ENCODE measurements around the gene ZBTB2.
"Not testable (repeated sequence)": the region's sequence is repeated elsewhere in the genome, so short reads cannot be mapped to it uniquely, and the experiment has no call there.

Gene ZBTB2

DNA sequence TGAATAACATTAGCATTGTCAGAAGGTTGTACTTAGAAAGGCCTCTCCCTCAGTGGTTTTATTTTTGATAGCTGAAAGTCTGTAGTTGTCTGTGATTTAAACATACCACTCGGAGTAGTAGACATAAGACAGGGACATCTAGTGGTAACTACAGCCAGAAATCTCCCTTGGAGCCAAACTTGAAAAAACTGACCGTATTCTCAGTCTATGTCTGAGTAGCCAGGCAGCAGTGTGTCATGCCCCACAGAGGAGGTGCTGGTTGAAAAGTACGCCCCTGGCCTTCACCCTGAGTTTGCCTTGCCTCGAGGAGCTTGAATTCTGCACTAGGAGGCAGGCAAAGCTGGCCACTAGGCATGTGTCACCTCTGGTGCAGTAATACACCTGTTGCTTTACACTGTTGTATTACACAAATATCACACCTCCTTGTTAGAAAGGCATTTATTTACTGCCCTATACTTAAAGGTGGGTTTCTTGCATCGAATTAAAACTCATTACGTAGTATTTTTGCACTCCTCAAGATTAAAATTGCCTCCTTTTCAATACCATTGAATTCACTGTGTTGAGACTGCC, 20.8 kb downstream of the ZBTB2 start:
- DNase-seq, result no peak

DNA sequence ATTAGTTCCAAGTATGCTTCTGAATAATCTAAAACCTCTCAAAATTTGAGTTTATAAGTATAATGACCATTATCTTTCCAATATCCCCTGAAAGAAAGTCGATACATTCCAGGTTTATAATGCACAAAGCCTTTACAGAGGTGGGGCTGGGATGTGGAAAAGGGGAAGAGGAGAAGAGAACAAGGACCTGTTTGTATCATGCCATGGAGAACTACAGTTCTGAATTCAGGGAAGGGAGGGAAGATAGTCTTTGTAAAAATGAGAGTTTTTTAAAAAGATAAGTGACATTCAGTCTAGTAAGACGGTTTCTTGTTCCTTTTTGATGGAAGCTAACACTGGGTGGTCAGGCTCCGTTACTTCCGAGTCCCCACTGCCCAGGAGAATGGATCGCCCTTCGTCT, 26.1 kb downstream of the ZBTB2 start:
- DNase-seq, result no peak

DNA sequence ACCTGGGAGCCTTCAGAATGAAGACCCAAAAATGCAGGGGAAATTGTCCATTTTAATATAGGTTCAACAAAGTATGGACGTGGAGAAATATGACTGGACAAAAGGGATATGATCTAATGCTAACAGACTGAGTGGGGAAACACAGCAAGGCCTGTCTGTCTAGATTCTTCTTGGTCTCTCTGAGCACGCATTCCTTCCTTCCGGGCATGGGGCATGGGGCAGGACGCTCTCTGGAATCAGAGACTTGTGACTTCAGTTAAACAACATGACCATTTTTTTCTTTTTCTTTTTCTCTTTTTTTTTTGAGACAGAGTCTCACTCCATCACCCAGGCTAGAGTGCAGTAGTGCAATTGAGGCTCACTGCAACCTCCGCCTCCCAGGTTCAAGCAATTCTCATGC, 31.9 kb downstream of the ZBTB2 start:
- no peak for DNase-seq

DNA sequence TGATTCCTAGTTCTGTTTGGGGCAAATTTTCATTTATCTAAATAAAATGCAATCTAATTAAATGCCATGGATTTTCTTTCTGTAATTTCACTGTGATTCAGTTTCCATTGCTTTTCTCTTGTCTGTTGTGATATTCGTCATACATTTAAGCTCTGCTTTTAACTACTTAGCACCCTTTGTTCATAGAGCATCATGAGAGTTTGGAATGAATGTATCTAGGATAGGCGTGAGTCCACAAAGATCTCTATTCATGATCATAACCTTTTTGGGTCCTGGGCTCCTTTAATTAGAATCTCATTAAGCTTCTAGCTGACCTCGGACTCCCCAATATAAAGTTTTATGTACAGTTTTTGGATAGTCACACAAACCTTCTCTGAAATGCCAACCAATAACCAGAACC, 32.9 kb downstream of the ZBTB2 start:
- DNase-seq, result no peak

DNA sequence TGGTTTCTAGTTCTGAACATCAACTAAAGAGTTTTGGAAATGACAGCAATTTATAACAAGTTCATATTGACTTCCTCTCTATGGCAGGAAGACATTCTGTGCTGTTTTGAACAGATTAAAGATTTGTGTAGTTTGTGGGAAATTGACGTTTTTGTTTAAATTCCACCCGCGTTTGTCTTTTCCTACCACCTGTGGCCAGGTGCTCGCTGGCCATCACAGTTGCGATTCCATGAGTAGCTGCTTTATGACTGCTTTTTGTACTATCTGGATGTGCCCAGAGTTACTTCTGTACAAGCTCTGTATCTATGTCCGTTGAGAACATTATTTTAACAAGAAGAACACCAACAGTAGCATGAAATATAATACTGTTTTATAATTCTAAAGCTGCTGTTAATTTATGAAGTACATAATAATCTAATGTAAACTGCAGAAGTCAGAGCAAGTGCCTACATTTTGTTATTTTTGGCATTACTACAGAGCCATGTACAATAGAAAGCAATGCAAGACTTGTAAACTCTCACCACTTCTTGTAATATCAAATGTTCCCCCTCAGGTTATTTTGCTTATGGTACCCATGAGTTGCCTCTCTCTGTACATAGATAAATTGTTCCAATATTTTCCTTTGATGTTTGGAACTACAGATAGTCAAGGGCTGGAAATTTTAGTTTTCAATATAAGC, 33.5 kb downstream of the ZBTB2 start:
- no peak for DNase-seq

DNA sequence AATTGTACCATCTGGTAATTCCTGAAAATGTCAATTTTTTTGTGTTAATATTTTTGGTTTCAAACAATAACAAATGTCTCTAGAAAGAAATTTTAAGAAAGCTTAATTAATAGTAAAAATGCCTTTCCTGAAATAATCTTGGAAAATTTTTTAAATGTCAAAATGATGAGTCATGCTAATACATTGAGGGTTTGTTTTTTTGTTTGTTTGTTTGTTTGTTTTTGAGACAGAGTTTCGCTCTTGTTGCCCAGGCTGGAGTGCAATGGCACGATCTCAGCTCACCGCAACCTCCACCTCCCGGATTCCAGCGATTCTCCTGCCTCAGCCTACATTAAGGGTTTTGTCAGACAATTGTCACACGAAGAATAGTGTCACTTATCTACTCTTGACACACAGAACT, 34.4 kb downstream of the ZBTB2 start:
- DNase-seq, result not testable (repeated sequence)

DNA sequence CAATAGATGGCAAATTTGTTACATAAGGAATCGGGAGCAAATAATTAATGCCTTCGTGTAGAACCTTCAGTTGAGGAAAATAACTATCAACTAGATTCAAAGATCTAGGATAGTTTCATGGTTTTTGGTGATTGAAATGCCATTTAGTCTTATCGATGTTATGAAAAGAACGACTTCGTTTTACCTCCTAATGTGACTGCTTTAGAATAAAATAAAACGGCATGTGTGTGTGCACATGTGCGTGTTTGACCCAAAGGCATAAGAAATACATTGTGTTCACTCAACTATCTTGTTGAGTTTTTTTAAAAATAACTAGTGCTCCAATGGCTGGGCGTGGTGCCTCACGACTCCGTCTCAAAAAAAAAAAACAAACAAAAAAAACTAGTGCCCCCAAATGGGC, 37.6 kb downstream of the ZBTB2 start:
- no peak for DNase-seq

DNA sequence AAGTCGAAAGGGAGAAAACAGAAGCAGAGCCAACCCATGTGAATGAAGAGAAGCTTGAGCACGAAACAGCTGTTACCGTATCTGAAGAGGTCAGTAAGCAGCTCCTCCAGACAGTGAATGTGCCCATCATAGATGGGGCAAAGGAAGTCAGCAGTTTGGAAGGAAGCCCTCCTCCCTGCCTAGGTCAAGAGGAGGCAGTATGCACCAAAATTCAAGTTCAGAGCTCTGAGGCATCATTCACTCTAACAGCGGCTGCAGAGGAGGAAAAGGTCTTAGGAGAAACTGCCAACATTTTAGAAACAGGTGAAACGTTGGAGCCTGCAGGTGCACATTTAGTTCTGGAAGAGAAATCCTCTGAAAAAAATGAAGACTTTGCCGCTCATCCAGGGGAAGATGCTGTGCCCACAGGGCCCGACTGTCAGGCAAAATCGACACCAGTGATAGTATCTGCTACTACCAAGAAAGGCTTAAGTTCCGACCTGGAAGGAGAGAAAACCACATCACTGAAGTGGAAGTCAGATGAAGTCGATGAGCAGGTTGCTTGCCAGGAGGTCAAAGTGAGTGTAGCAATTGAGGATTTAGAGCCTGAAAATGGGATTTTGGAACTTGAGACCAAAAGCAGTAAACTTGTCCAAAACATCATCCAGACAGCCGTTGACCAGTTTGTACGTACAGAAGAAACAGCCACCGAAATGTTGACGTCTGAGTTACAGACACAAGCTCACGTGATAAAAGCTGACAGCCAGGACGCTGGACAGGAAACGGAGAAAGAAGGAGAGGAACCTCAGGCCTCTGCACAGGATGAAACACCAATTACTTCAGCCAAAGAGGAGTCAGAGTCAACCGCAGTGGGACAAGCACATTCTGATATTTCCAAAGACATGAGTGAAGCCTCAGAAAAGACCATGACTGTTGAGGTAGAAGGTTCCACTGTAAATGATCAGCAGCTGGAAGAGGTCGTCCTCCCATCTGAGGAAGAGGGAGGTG, 38.7 kb downstream of the ZBTB2 start:
- DNase-seq, result no peak

DNA sequence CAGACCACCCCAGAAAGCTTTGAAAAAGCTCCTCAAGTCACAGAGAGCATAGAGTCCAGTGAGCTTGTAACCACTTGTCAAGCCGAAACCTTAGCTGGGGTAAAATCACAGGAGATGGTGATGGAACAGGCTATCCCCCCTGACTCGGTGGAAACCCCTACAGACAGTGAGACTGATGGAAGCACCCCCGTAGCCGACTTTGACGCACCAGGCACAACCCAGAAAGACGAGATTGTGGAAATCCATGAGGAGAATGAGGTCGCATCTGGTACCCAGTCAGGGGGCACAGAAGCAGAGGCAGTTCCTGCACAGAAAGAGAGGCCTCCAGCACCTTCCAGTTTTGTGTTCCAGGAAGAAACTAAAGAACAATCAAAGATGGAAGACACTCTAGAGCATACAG, 39.6 kb downstream of the ZBTB2 start:
- DNase-seq, result no peak

DNA sequence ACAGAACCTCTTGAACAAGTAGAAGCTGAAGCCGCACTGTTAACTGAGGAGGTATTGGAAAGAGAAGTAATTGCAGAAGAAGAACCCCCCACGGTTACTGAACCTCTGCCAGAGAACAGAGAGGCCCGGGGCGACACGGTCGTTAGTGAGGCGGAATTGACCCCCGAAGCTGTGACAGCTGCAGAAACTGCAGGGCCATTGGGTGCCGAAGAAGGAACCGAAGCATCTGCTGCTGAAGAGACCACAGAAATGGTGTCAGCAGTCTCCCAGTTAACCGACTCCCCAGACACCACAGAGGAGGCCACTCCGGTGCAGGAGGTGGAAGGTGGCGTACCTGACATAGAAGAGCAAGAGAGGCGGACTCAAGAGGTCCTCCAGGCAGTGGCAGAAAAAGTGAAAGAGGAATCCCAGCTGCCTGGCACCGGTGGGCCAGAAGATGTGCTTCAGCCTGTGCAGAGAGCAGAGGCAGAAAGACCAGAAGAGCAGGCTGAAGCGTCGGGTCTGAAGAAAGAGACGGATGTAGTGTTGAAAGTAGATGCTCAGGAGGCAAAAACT, 40.1 kb downstream of the ZBTB2 start:
- DNase-seq, result no peak

DNA sequence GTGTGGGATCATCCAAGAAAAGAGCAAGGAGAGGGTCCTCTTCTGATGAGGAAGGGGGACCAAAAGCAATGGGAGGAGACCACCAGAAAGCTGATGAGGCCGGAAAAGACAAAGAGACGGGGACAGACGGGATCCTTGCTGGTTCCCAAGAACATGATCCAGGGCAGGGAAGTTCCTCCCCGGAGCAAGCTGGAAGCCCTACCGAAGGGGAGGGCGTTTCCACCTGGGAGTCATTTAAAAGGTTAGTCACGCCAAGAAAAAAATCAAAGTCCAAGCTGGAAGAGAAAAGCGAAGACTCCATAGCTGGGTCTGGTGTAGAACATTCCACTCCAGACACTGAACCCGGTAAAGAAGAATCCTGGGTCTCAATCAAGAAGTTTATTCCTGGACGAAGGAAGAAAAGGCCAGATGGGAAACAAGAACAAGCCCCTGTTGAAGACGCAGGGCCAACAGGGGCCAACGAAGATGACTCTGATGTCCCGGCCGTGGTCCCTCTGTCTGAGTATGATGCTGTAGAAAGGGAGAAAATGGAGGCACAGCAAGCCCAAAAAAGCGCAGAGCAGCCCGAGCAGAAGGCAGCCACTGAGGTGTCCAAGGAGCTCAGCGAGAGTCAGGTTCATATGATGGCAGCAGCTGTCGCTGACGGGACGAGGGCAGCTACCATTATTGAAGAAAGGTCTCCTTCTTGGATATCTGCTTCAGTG, 40.8 kb downstream of the ZBTB2 start:
- no peak for DNase-seq

DNA sequence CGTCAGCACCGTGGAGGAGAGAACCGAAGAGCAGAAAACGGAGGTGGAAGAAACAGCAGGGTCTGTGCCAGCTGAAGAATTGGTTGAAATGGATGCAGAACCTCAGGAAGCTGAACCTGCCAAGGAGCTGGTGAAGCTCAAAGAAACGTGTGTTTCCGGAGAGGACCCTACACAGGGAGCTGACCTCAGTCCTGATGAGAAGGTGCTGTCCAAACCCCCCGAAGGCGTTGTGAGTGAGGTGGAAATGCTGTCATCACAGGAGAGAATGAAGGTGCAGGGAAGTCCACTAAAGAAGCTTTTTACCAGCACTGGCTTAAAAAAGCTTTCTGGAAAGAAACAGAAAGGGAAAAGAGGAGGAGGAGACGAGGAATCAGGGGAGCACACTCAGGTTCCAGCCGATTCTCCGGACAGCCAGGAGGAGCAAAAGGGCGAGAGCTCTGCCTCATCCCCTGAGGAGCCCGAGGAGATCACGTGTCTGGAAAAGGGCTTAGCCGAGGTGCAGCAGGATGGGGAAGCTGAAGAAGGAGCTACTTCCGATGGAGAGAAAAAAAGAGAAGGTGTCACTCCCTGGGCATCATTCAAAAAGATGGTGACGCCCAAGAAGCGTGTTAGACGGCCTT, 41.6 kb downstream of the ZBTB2 start:
- DNase-seq, result no peak

DNA sequence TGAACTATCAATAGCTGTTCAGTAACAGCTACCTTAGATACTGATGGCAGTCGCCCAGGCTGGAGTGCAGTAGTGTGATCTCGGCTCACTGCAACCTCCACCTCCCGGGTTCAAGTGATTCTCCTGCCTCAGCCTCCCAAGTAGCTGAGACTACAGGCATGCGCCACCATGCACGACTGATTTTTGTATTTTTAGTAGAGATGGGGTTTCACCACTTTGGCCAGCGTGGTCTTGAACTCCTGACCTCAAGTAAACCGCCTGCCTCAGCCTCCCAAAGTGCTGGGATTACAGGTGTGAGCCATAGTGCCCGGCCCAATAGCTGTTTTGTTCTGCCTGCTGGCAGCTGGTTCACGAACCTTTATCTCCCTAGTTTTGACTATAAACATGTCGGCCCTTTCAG, 48.6 kb downstream of the ZBTB2 start:
- not testable (repeated sequence) for DNase-seq

DNA sequence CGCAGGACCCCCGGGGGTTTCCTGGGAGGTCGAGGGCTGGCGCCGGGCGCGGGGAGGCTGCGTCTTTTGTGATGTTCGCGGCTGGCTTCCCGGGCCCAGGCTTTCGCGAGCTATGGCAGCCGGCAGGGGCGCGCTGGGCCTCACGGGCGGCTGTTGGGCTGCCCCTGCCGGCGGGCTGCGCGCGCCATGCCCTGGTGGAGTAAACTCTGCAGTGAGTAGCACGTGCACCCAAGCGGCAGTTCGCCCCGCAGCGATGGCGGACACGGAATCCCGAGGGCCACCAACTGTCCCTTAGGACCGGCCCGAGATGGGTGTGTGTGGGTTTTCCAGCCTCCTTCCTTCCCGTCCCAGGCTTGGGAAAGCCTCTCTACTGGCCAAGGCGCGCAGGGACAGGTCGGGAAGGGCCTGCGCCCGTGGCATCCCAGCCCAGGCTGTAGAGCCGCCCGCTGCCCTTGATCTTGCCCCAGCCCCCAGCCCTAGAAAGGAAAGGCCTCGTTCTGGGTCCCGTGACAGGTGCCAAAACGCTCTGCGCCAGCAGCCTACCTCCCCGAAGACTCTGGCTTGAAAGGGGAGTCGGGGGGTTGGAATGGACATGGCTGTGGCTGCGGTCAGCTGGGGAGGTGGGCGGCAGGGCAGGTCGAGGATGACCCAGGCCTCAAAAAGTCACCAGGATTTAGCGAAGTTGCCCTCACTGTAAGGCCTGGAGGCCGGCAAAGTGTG, 49.7 kb downstream of the ZBTB2 start:
- no peak for DNase-seq

DNA sequence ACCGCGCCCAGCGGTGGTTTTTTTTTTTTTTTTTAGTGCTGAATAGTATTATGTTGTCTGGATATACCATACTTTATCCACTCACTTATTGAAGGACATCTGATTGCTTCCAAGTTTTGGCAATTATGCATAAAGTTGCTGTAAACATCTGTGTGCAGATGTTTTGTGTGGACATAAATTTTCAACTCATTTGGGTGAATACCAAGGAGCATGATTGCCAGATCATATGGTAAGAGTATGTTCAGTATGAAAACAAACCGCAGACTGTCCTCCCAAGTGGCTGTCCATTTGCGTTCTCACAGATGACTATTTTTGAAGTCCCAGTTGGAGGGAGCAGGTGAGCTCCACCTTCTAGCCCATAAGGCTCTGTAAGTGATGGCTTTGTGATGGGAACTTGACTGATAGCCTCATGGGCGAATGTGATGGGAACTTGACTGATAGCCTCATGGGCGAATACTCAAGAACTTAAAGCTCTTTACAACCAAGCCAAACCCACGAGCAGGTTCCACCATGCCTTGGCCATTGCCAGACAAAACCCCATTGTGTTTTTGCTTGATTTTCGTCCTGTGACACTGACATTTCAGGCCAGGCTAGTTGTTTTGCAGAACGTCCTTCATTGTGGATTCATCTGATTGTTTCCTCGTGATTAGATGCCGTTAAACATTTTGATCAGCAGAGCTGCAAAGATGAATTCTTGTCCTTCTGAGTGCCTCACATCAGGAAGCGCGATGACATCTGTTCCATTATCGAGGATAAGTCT, 51.0 kb downstream of the ZBTB2 start:
- no peak for DNase-seq

DNA sequence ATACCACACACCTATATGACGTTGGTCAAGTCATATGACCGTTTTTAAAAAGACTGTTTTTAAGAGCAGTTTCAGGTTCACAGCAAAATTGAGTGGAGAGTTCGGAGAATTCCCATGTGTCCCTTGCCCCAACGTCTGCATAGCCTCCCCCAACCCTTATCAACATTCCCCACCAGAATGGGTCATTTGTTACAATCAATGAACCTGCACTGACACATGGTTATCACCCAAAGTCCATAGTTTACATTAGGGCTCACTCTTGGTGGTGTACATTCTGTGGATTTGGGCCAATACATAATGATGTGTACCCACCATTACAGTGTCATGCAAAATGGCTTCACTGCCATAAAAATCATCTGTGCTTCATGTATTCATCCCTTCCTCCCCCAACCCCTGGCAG, 52.0 kb downstream of the ZBTB2 start:
- DNase-seq, result no peak

DNA sequence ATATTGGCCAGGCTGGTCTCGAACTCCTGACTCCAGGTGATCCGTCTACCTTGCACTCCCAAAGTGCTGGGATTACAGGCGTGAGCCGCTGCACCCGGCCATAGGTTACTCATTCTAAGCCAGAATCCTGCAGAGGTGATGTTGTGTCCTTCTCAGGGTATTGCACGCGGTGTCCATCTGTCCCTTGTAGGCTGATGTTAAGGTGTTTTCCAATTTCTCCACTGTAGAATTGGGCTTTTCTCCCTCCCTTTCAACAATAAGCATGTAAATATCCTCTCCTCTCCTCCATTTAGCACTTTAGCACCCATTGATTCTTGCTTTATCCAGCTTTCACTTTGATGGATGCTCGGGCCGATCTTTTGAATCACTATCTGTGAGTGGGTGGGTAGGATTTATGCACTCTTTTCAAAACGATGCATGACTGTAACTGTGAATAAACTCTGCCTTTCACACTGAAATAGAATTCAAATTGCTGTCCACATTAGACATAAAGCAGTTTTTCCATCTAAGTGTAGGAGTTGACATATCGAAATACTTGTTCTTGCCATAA, 52.6 kb downstream of the ZBTB2 start:
- no peak for DNase-seq

DNA sequence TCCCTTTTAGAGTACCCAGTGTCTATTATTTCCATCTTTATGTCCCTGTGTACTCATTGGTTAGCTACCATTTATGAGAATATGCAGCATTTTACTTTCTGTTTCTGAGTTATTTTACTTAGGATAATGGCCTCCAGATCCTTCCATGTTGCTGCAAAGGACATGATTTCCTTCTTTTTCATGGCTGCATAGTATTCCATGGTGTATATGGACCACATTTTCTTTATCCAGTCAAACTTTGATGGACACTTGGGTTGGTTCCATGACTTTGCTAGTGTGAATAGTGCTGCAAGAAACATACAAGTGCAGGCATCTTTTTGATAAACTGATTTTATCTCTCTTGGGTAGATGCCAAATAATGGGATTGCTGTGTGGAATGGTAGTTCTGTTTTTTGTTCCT, 55.4 kb downstream of the ZBTB2 start:
- DNase-seq, result no peak

DNA sequence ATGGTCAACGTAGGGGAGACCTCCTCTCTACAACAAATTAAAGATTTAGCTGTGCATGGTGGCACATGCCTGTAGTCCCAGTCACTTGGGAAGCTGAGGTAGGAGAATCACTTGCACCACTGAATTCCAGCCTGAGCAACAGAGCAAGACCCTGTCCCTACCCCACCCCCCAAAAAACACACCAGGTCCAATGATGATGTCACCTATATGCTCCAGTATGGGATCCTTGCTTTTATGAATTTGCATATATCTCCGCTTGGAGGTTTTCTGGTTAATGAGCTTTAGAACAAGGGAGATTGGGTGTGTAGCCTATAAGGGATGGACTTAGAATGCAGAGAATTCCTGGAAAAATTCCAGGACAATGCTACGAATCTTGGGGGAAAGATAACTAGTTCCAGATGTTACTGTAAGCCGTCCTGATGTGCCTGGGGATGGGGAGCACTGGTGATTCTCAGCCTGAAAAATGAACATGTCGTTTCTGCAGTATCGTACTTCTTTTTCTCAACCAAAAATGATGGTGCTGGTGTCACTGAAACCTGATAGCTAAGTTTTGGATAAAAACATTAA, 61.1 kb downstream of the ZBTB2 start:
- DNase-seq, result no peak

DNA sequence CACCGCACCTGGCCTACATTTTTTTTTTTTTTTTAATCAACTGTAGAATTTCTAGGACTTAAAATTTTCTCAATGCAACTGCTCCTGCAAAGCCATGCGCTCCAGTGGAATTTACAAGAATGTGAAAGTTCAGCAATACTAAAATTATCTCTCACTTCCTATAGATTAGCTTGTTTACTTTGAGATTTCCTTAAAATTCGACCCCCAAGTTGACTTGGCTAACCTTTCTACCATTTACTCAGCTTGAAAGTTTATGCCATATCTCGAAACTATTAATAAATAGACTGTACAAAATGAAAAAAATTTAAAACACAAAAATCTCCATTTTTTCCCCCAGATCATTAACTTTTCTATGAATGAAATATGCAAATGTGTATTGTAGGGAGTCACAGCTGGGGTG, 64.3 kb downstream of the ZBTB2 start:
- no peak for DNase-seq

All from activated CD8-positive, alpha-beta memory T cell treated with anti-CD3 and anti-CD28 coated beads, Interleukin-2, amount 50 U/mL, for 4 hours (primary cell).